SK-N-SH (cell line): ENCODE results near the gene KRTAP10-2. TPM values are rescaled to one million over a fixed set of nuclear protein-coding genes. Genes with fewer than 3 reads are reported as not detected.

Experiments used
- CTCF ChIA-PET: fragments of 300-600, 350-600 bp; formaldehyde crosslinking; extraction: SDS; loops from one replicate; lab custom pipeline; 2021; lab: Yijun Ruan, JAX
- POLR2A ChIA-PET: fragments of 350-600 bp; sonication (Branson Sonifier 250); formaldehyde crosslinking; extraction: SDS; loops from one replicate; lab custom pipeline; 2020; ENCODE audit warnings: antibody characterized with exemption, inconsistent platforms; lab: Yijun Ruan, JAX
- DNase-seq: peaks from one replicate; pipeline ENCODE4 v3.0.0; 2012
- H2AFZ ChIP-seq: fragments of 200-600 bp; sonication (generic); 2 replicates; pipeline ENCODE4 v1.8.1; 2016; ENCODE audit warnings: antibody characterized with exemption, mild to moderate bottlenecking, low read depth
- H3F3A ChIP-seq: fragments of 200-600 bp; sonication (generic); replicated peaks from 2 replicates; pipeline ENCODE3; 2016; ENCODE audit warnings: antibody characterized with exemption, mild to moderate bottlenecking; ENCODE audit not compliant: insufficient read depth
- H3K27ac ChIP-seq, 2 experiments: fragments of 200-500 bp in 1 of 2; fragments of 200-600 bp in 1 of 2; sonication (Bioruptor generic) in 1 of 2; sonication (generic), shearing (Covaris generic) in 1 of 2; 2 replicates each; pipeline versions ENCODE4 v1.5.1 to v1.6.1; 2014 to 2016; ENCODE audit warnings: low read depth in 2 of 2, inconsistent platforms in 1 of 2, low read length in 1 of 2, mild to moderate bottlenecking in 1 of 2, mixed read lengths in 1 of 2
- H3K27me3 ChIP-seq: fragments of 200-600 bp; sonication (generic), shearing (Covaris generic); 2 replicates; pipeline ENCODE4 v1.6.1; 2016; ENCODE audit warnings: mixed run types; ENCODE audit not compliant: insufficient read depth
- H3K36me3 ChIP-seq, 2 experiments: fragments of 200-500 bp in 1 of 2; fragments of 200-600 bp in 1 of 2; sonication (Bioruptor generic) in 1 of 2; sonication (generic) in 1 of 2; replicated peaks in 1 of 2; 2 replicates each; pipeline versions ENCODE3 to v1.5.1; 2014 to 2016; ENCODE audit warnings: low read length in 1 of 2, mild to moderate bottlenecking in 1 of 2; ENCODE audit not compliant: insufficient read depth in 2 of 2, control insufficient read depth in 1 of 2
- H3K4me1 ChIP-seq, 2 experiments: fragments of 200-500 bp in 1 of 2; fragments of 200-600 bp in 1 of 2; sonication (Bioruptor generic) in 1 of 2; sonication (generic), shearing (Covaris generic) in 1 of 2; 2 replicates each; pipeline versions ENCODE4 v1.5.1 to v1.6.1; 2014 to 2016; ENCODE audit warnings: low read depth in 1 of 2, low read length in 1 of 2, mixed run types in 1 of 2; ENCODE audit not compliant: insufficient read depth in 2 of 2, control insufficient read depth in 1 of 2
- H3K4me2 ChIP-seq: fragments of 200-600 bp; sonication (generic), shearing (Covaris generic); 2 replicates; pipeline ENCODE4 v1.6.1; 2017; ENCODE audit warnings: mixed run types
- H3K4me3 ChIP-seq, 2 experiments: fragments of 200-500 bp in 1 of 2; fragments of 200-600 bp in 1 of 2; sonication (Bioruptor generic) in 1 of 2; sonication (generic), shearing (Covaris generic) in 1 of 2; 2 replicates each; pipeline versions ENCODE4 v1.5.1 to v1.8.1; 2014 to 2016; ENCODE audit warnings: low read depth in 2 of 2, inconsistent platforms in 1 of 2, low read length in 1 of 2, mild to moderate bottlenecking in 1 of 2, mixed read lengths in 1 of 2, moderate library complexity in 1 of 2
- H3K79me2 ChIP-seq: fragments of 200-600 bp; sonication (generic); 2 replicates; pipeline ENCODE4 v1.8.1; 2017; ENCODE audit warnings: mild to moderate bottlenecking; ENCODE audit not compliant: insufficient read depth
- H3K9ac ChIP-seq: fragments of 200-600 bp; sonication (generic); 2 replicates; pipeline ENCODE4 v1.6.1; 2017; ENCODE audit warnings: mixed run types
- H3K9me2 ChIP-seq: fragments of 200-600 bp; sonication (generic); 2 replicates; pipeline ENCODE4 v1.6.1; 2017; ENCODE audit warnings: mixed run types
- H3K9me3 ChIP-seq: fragments of 200-600 bp; sonication (generic); 2 replicates; pipeline ENCODE4 v1.6.1; 2017; ENCODE audit warnings: mixed run types, mild to moderate bottlenecking, moderate library complexity
- H4K20me1 ChIP-seq: fragments of 200-600 bp; sonication (generic); 2 replicates; pipeline ENCODE4 v1.6.1; 2017; ENCODE audit warnings: mild to moderate bottlenecking, mixed run types; ENCODE audit not compliant: insufficient read depth
- CTCF ChIP-seq: fragments of 200-600 bp; sonication (generic); IDR thresholded peaks from 2 replicates; pipeline ENCODE4 v1.6.1; 2017; ENCODE audit warnings: antibody characterized with exemption, mild to moderate bottlenecking, moderate library complexity
- ELF1 ChIP-seq: IDR thresholded peaks from 2 replicates; pipeline ENCODE4 v1.4.0; 2012
- EP300 ChIP-seq, 2 experiments: IDR thresholded peaks; 2 replicates each; pipeline versions ENCODE4 v1.4.0 to v1.6.1; 2012; ENCODE audit warnings: borderline replicate concordance in 1 of 2, low read depth in 1 of 2, low read length in 1 of 2
- EZH2phosphoT487 ChIP-seq: fragments of 200-600 bp; sonication (generic); IDR thresholded peaks from 2 replicates; pipeline ENCODE4 v1.6.1; 2017; ENCODE audit warnings: low read depth, mixed run types, mild to moderate bottlenecking, antibody characterized with exemption, moderate library complexity, borderline replicate concordance
- FOSL2 ChIP-seq: IDR thresholded peaks from 2 replicates; pipeline ENCODE4 v1.4.0; 2012; ENCODE audit warnings: low read depth, mild to moderate bottlenecking, moderate library complexity, borderline replicate concordance
- FOXM1 ChIP-seq: IDR thresholded peaks from 2 replicates; pipeline ENCODE4 v1.4.0; 2012; ENCODE audit warnings: low read depth, mild to moderate bottlenecking
- GABPA ChIP-seq: IDR thresholded peaks from 2 replicates; pipeline ENCODE4 v1.4.0; 2012; ENCODE audit warnings: low read depth, mild to moderate bottlenecking
- GATA2 ChIP-seq: sonication (generic); formaldehyde crosslinking; IDR thresholded peaks from 2 replicates; pipeline ENCODE4 v1.5.0; 2020; ENCODE audit warnings: mild to moderate bottlenecking, missing genetic modification reagents
- JUND ChIP-seq: IDR thresholded peaks from 2 replicates; pipeline ENCODE4 v1.4.0; 2012
- MEF2A ChIP-seq: IDR thresholded peaks from 2 replicates; pipeline ENCODE4 v1.4.0; 2012; ENCODE audit warnings: low read depth, borderline replicate concordance
- MXI1 ChIP-seq: IDR thresholded peaks from 2 replicates; pipeline ENCODE4 v1.6.1; 2012; ENCODE audit warnings: mild to moderate bottlenecking, low read depth, low read length, improper control_type of control experiment
- NRF1 ChIP-seq: IDR thresholded peaks from 2 replicates; pipeline ENCODE4 v1.6.1; 2012; ENCODE audit warnings: low read depth, mild to moderate bottlenecking, low read length
- PBX3 ChIP-seq: IDR thresholded peaks from 2 replicates; pipeline ENCODE4; 2012
- POLR2AphosphoS5 ChIP-seq: IDR thresholded peaks from 2 replicates; pipeline ENCODE4 v1.6.1; 2012; ENCODE audit warnings: low read depth, low read length
- RCOR1 ChIP-seq: fragments of 150-350 bp; IDR thresholded peaks from 2 replicates; pipeline ENCODE4 v1.6.1; 2017; ENCODE audit warnings: antibody characterized with exemption, low read length
- RXRA ChIP-seq: IDR thresholded peaks from 2 replicates; pipeline ENCODE4 v1.4.0; 2012; ENCODE audit warnings: low read depth, mild to moderate bottlenecking, borderline replicate concordance
- TAF1 ChIP-seq: IDR thresholded peaks from 2 replicates; pipeline ENCODE4 v1.6.1; 2012; ENCODE audit warnings: low read depth, mild to moderate bottlenecking, low read length, moderate library complexity, borderline replicate concordance
- USF1 ChIP-seq: IDR thresholded peaks from 2 replicates; pipeline ENCODE4 v1.4.0; 2012; ENCODE audit warnings: low read depth, borderline replicate concordance
- USF2 ChIP-seq: fragments of 150-350 bp; IDR thresholded peaks from 2 replicates; pipeline ENCODE4 v1.6.1; 2017; ENCODE audit warnings: antibody characterized with exemption, low read length, low read depth, borderline replicate concordance
- YY1 ChIP-seq: IDR thresholded peaks from 2 replicates; pipeline ENCODE4 v1.4.0; 2012; ENCODE audit warnings: low read depth, mild to moderate bottlenecking
- WGBS: methylation state at CpG from one replicate; pipeline ENCODE4 v1.1.6; 2017; ENCODE audit warnings: low lambda C conversion rate; 5-methylcytosine and 5-hydroxymethylcytosine counted together
- polyA plus RNA-seq, 3 experiments: library from polyadenylated mRNA; depleted of rRNA; stranded (reverse); fragments of >200 nt; gene quantifications; 2 replicates each; pipeline ENCODE4 v1.2.3, GENCODE V29; 2012

The KRTAP10-2 gene
- polyA plus RNA-seq, 1 of the 3 experiments (the other 2 are of a cell fraction) = not detected

- TF ChIP-seq YY1 (no peak), EZH2phosphoT487 (no peak), JUND (no peak), MEF2A (no peak), EP300 (IDR thresholded peaks at IDR 0.05; ENCODE audit: borderline replicate concordance in 1 of 2, low read depth in 1 of 2, low read length in 1 of 2) (no peak), PBX3 (no peak), FOSL2 (no peak), USF1 (no peak), RCOR1 (no peak), POLR2AphosphoS5 (no peak), GATA2 (no peak), USF2 (no peak), MXI1 (no peak), TAF1 (no peak), FOXM1 (no peak)
- H4K20me1 ChIP-seq = no peaks in the 10 kb centered on the region
- DNase-seq = no peak
- no peaks in the 10 kb centered on the region for H3K9me2 ChIP-seq
- H3K79me2 ChIP-seq = no peaks in the 10 kb centered on the region
- no peak overlapping the region for H2AFZ ChIP-seq
- H3K27ac ChIP-seq = no peak overlapping the region
- no peaks in the 10 kb centered on the region for H3K36me3 ChIP-seq
- peaks cover 3% of the 10 kb centered on the region for H3K27me3 ChIP-seq
- no peaks in the 10 kb centered on the region for H3K9me3 ChIP-seq
- H3F3A ChIP-seq = no peaks in the 10 kb centered on the region
- no peak overlapping the region for H3K4me3 ChIP-seq
- 40% methylated on average over 2 of the region's 2 CpGs for WGBS
- ChIA-PET POLR2A (no interaction called here), CTCF (interaction anchor here (0.6 kb wide), 1 partner anchor 73 kb away, joined by 3 read pairs; no protein-coding TSS in a partner anchor)
- no peak overlapping the region for H3K4me2 ChIP-seq
- H3K9ac ChIP-seq = no peak overlapping the region
- peaks cover 0 to 2% of the 10 kb centered on the region in 2 experiments; a peak in 1 of 4 replicates for H3K4me1 ChIP-seq
Measured at GRCh38 chr21:44589094-44589493, 37.8 kb upstream of the KRTAP10-2 start.

GRCh38 chr21:44585892-44586291, 34.6 kb upstream of the KRTAP10-2 start:
- peaks cover 0 to 5% of the 10 kb centered on the region in 2 experiments; a peak in 1 of 4 replicates for H3K4me1 ChIP-seq
- POLR2A ChIA-PET = no interaction called here
- 4% methylated on average over 3 of the region's 3 CpGs for WGBS
- H2AFZ ChIP-seq = no peak overlapping the region
- H3K4me2 ChIP-seq = no peak overlapping the region
- TF ChIP-seq GABPA = no peak
- TF ChIP-seq MEF2A = no peak
- TF ChIP-seq EZH2phosphoT487 = no peak
- TF ChIP-seq CTCF = no peak
- TF ChIP-seq NRF1 = no peak
- no peak for TF ChIP-seq ELF1
- no peak for TF ChIP-seq RXRA
- no peaks in the 10 kb centered on the region for H3F3A ChIP-seq
- CTCF ChIA-PET = no interaction called here
- no peaks in the 10 kb centered on the region; the same call in 1 of the 2 replicates for H3K27me3 ChIP-seq
- no peak overlapping the region for H3K27ac ChIP-seq
- no peak for DNase-seq
- H3K9me3 ChIP-seq = no peaks in the 10 kb centered on the region
- no peak overlapping the region for H3K9ac ChIP-seq
- no peaks in the 10 kb centered on the region for H4K20me1 ChIP-seq
- no peak overlapping the region for H3K4me3 ChIP-seq
- no peaks in the 10 kb centered on the region for H3K79me2 ChIP-seq
- H3K36me3 ChIP-seq = no peaks in the 10 kb centered on the region
- no peaks in the 10 kb centered on the region for H3K9me2 ChIP-seq
